HFFc6 (cell line): ENCODE measurements around the gene ARMCX4. TPM values are rescaled to one million over a fixed set of nuclear protein-coding genes. Genes with fewer than 3 reads are reported as not detected.

Experiments
- DNase-seq: peaks from one replicate; pipeline ENCODE4 v3.0.0-alpha.2; 2018
- H3K27ac Mint-ChIP-seq: 2 replicates; pipeline ENCODE4 v1.8.0; 2020; ENCODE audit warnings: mild to moderate bottlenecking, mixed read lengths
- H3K27me3 Mint-ChIP-seq: 2 replicates; pipeline ENCODE4 v1.8.0; 2021; ENCODE audit warnings: mild to moderate bottlenecking, moderate library complexity, mixed read lengths; ENCODE audit not compliant: insufficient read depth
- H3K36me3 Mint-ChIP-seq: 2 replicates; pipeline ENCODE4 v1.8.0; 2021; ENCODE audit warnings: low read depth, mixed read lengths
- H3K4me1 Mint-ChIP-seq: 2 replicates; pipeline ENCODE4 v1.8.0; 2020; ENCODE audit warnings: low read depth, mixed read lengths
- H3K4me3 Mint-ChIP-seq: 2 replicates; pipeline ENCODE4 v1.8.0; 2020; ENCODE audit warnings: mild to moderate bottlenecking, moderate library complexity, mixed read lengths
- H3K9me3 Mint-ChIP-seq: 2 replicates; pipeline ENCODE4 v1.8.0; 2020; ENCODE audit warnings: mild to moderate bottlenecking, mixed read lengths
- total RNA-seq, 6 experiments: library from RNA; stranded (reverse); fragmentation: NEBNext Ultra II Directional; extraction: Animal tissue kit (Norgen Biotek cat#: 25700); gene quantifications; 2 replicates in 1 of 6; 3 replicates in 5 of 6; pipeline ENCODE4 v1.2.3, GENCODE V29; 2021
- TF ChIP-seq, protein P1 (sequence below): fragments of 200-600 bp; sonication (generic); IDR thresholded peaks from 2 replicates; pipeline ENCODE4 v1.5.0; 2021; ENCODE audit warnings: antibody characterized with exemption, mild to moderate bottlenecking

The ARMCX4 gene
- total RNA-seq, 6 experiments from 2014 or later = 11.1 to 14.7 (median 12.9) TPM

DNA sequence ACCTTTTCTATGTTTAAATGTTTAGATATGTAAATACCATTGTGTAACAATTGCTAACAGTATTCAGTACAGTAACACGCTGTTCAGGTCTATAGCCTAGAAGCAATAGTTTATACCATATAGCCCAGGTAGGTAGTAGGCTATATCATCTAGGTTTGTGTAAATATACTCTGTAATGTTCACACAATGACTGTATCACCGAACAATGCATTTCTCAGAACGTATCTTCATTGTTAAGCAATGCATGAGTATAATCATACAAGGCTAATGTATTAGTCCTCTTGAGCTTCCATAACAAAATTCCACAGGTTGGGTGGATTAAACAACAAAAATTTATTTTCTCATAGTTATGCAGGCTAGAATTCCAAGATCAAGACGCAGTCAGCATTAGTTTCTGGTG, 22.7 kb downstream of the ARMCX4 start:
- DNase-seq = no peak
- Mint-ChIP-seq H3K4me1 (no peaks in the 10 kb centered on the region), H3K9me3 (no peaks in the 10 kb centered on the region), H3K27ac (no peak overlapping the region), H3K36me3 (peaks cover 6% of the 10 kb centered on the region; the same call in 1 of the 2 replicates), H3K27me3 (peaks cover 2% of the 10 kb centered on the region; the same call in 1 of the 2 replicates), H3K4me3 (no peak overlapping the region)
- TF ChIP-seq, protein P1, sequence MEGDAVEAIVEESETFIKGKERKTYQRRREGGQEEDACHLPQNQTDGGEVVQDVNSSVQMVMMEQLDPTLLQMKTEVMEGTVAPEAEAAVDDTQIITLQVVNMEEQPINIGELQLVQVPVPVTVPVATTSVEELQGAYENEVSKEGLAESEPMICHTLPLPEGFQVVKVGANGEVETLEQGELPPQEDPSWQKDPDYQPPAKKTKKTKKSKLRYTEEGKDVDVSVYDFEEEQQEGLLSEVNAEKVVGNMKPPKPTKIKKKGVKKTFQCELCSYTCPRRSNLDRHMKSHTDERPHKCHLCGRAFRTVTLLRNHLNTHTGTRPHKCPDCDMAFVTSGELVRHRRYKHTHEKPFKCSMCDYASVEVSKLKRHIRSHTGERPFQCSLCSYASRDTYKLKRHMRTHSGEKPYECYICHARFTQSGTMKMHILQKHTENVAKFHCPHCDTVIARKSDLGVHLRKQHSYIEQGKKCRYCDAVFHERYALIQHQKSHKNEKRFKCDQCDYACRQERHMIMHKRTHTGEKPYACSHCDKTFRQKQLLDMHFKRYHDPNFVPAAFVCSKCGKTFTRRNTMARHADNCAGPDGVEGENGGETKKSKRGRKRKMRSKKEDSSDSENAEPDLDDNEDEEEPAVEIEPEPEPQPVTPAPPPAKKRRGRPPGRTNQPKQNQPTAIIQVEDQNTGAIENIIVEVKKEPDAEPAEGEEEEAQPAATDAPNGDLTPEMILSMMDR = no peak

DNA sequence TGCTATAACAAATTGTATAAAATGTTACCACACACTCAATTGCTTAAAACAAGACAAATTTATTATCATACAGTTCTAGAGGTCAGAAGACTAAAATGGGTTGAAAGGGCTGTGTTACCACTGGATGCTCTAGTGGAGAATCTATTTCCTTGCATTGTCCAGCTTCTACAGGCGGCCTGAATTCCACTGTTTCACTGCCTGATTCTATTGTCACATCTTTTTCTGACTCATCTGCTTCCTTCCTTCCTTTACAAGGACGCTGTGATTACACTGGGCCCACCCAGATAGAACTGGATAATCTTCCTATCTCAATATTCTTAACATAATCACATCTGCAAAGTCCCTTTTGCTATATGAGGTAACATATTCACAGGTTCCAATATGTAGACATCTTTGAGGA, 45.7 kb downstream of the ARMCX4 start:
- no peak for DNase-seq
- no peaks in the 10 kb centered on the region for H3K9me3 Mint-ChIP-seq
- no peak overlapping the region for H3K4me3 Mint-ChIP-seq
- no peaks in the 10 kb centered on the region for H3K4me1 Mint-ChIP-seq
- TF ChIP-seq, protein P1 = no peak
- H3K27ac Mint-ChIP-seq = no peak overlapping the region
- H3K36me3 Mint-ChIP-seq = no peaks in the 10 kb centered on the region; the same call in 1 of the 2 replicates
- peaks cover 2% of the 10 kb centered on the region; the same call in 1 of the 2 replicates for H3K27me3 Mint-ChIP-seq

Other genes with a start within 250 kb of the ARMCX4 start
- under 1 TPM; 0.15 to 0.59 (median 0.36) TPM for gene TAF7L, start 194.1 kb upstream of the ARMCX4 start, total RNA-seq
- gene TIMM8A, start 136.7 kb upstream of the ARMCX4 start, total RNA-seq = 10 to 100 TPM; 15.2 to 23.8 (median 19.7) TPM
- gene BTK, start 99.3 kb upstream of the ARMCX4 start, total RNA-seq = not detected
- gene RPL36A, start 94.4 kb upstream of the ARMCX4 start, total RNA-seq = 100 to 1,000 TPM; 127 to 361 (median 160) TPM
- gene GLA, start 77.5 kb upstream of the ARMCX4 start, total RNA-seq = 10 to 100 TPM; 40.3 to 65.8 (median 45.0) TPM
- 10 to 100 TPM; 60.5 to 74.5 (median 68.1) TPM for gene HNRNPH2, start 77.2 kb upstream of the ARMCX4 start, total RNA-seq
- gene ARMCX1, start 65.1 kb downstream of the ARMCX4 start, total RNA-seq = 10 to 100 TPM; 32.0 to 36.6 (median 33.7) TPM
- gene ARMCX6, start 132.5 kb downstream of the ARMCX4 start, total RNA-seq = 100 to 1,000 TPM in 1 of 6 experiments, 10 to 100 TPM in 5; 79.5 to 101 (median 83.7) TPM
- 100 to 1,000 TPM in 2 of 6 experiments, 10 to 100 TPM in 4; 60.8 to 108 (median 63.2) TPM for gene ARMCX3, start 137.7 kb downstream of the ARMCX4 start, total RNA-seq
- 100 to 1,000 TPM in 5 of 6 experiments, 10 to 100 TPM in 1; 97.4 to 172 (median 110) TPM for gene ARMCX2, start 174.4 kb downstream of the ARMCX4 start, total RNA-seq